Measurements from ENCODE around the gene EFEMP2. TPM values are rescaled to one million over a fixed set of nuclear protein-coding genes. Genes with fewer than 3 reads are reported as not detected.
A peak's percentile ranks its signal among the peaks of the same experiment; 100 is the strongest.

EFEMP2 gene
- total RNA-seq, 2 donors from 2014 or later = 9.6 to 22.5 TPM

- peak within 1 kb of the TSS; percentile 100 for H3K27ac ChIP-seq
- intact Hi-C loops (cut with DNase I) = no loop called here
- peak within 1 kb of the TSS; percentile 82 to 98 for H3K9ac ChIP-seq (ENCODE audit: low read depth in 2 of 2, low read length in 2 of 2)
- H3K4me1 ChIP-seq = peaks cover 35% of the 10 kb centered on the region
- TF ChIP-seq CTCF (IDR thresholded peaks at IDR 0.05) = no peak
- no peaks in the 10 kb centered on the region for H3K9me3 ChIP-seq
- DNase-seq = peak; percentile 98
- H3K27me3 ChIP-seq = no peaks in the 10 kb centered on the region
- H3K36me3 ChIP-seq = peaks cover 18% of the 10 kb centered on the region
- H3K4me3 ChIP-seq = peak within 1 kb of the TSS; percentile 92
Measured at GRCh38 chr11:65857853-65858680, 14.5 kb downstream of the EFEMP2 start, which contains the start of gene CFL1. Gene CFL1 (minus strand): TSS chr11:65858180. CDS start chr11:65858099, 81 bp downstream.

- peak; percentile 66 for DNase-seq
- no peaks in the 10 kb centered on the region for H3K27me3 ChIP-seq
- H3K4me3 ChIP-seq = peak overlapping the region; percentile 92
- peaks cover 17% of the 10 kb centered on the region for H3K36me3 ChIP-seq
- H3K27ac ChIP-seq = peak overlapping the region; percentile 100
- TF ChIP-seq CTCF (IDR thresholded peaks at IDR 0.05) = no peak
- H3K9me3 ChIP-seq = no peaks in the 10 kb centered on the region
- H3K9ac ChIP-seq (ENCODE audit: low read depth in 2 of 2, low read length in 2 of 2) = peak overlapping the region; percentile 82 to 98
- peaks cover 41% of the 10 kb centered on the region for H3K4me1 ChIP-seq
- intact Hi-C loops (cut with DNase I) = no loop called here
Measured at GRCh38 chr11:65857500-65857852, 15.1 kb downstream of the EFEMP2 start.

GRCh38 chr11:65856689-65857499 is 15.7 kb downstream of the EFEMP2 start:
- Histone ChIP-seq H3K27ac (peak overlapping the region; percentile 100), H3K4me3 (peak overlapping the region; percentile 92), H3K9ac (ENCODE audit: low read depth in 2 of 2, low read length in 2 of 2) (peak overlapping the region; percentile 82 to 98), H3K9me3 (no peaks in the 10 kb centered on the region), H3K27me3 (no peaks in the 10 kb centered on the region), H3K4me1 (peaks cover 39% of the 10 kb centered on the region), H3K36me3 (peaks cover 16% of the 10 kb centered on the region)
- no peak for TF ChIP-seq CTCF (IDR thresholded peaks at IDR 0.05)
- intact Hi-C loops (cut with DNase I) = no loop called here
- DNase-seq = peak; percentile 88

- H3K27me3 ChIP-seq = no peaks in the 10 kb centered on the region
- H3K36me3 ChIP-seq = peaks cover 16% of the 10 kb centered on the region
- H3K4me1 ChIP-seq = peaks cover 31% of the 10 kb centered on the region
- peak overlapping the region; percentile 92 for H3K4me3 ChIP-seq
- no peak for DNase-seq
- no peak for TF ChIP-seq CTCF (IDR thresholded peaks at IDR 0.05)
- no peaks in the 10 kb centered on the region for H3K9me3 ChIP-seq
- peak overlapping the region; percentile 82 to 98 for H3K9ac ChIP-seq (ENCODE audit: low read depth in 2 of 2, low read length in 2 of 2)
- intact Hi-C loops (cut with DNase I) = no loop called here
- H3K27ac ChIP-seq = peak overlapping the region; percentile 100
Measured at GRCh38 chr11:65855927-65856363, 16.7 kb downstream of the EFEMP2 start.
